Measurements from ENCODE around the gene IBA57. TPM values are rescaled to one million over a fixed set of nuclear protein-coding genes. Genes with fewer than 3 reads are reported as not detected.
A peak's percentile ranks its signal among the peaks of the same experiment; 100 is the strongest.

The IBA57 gene
- total RNA-seq (ENCODE audit: unreplicated experiment), result 7.7 TPM
- long read RNA-seq, full-length matches to known transcripts, result 3 of 5 reads
- long read RNA-seq, partial matches to known transcripts, result 1 of 5 reads
- long read RNA-seq, other reads (novel, unspliced or antisense), result 1 of 5 reads

- Mint-ChIP-seq H3K9me3 (ENCODE audit: unreplicated experiment) (peaks cover 10% of the 10 kb centered on the region), H3K27me3 (ENCODE audit: unreplicated experiment) (peaks cover 14% of the 10 kb centered on the region)
Observed at GRCh38 chr1:228165372-228166169, at the start of gene IBA57. IBA57 (plus strand) TSS chr1:228165804; CDS start chr1:228165817, 13 bp downstream.

GRCh38 chr1:228117335-228117734 lies 48.3 kb upstream of the IBA57 start:
- Mint-ChIP-seq H3K4me1 (ENCODE audit: low read depth, unreplicated experiment) (no peaks in the 10 kb centered on the region), H3K4me3 (ENCODE audit: unreplicated experiment) (no peak overlapping the region), H3K27ac (ENCODE audit: unreplicated experiment) (no peak overlapping the region), H3K36me3 (ENCODE audit: unreplicated experiment) (peaks cover 8% of the 10 kb centered on the region), H3K27me3 (ENCODE audit: unreplicated experiment) (no peaks in the 10 kb centered on the region), H3K9me3 (ENCODE audit: unreplicated experiment) (peaks cover 2% of the 10 kb centered on the region)
- DNase-seq, result no peak
- no peak for TF ChIP-seq CTCF (IDR thresholded peaks at IDR 0.05; ENCODE audit: partially characterized antibody, unreplicated experiment)

More at GRCh38 chr1:228165372-228166169, at the start of gene IBA57:
- H3K27ac Mint-ChIP-seq (ENCODE audit: unreplicated experiment), result peak within 1 kb of the TSS; percentile 93
- H3K36me3 Mint-ChIP-seq (ENCODE audit: unreplicated experiment), result no peaks in the 10 kb centered on the region
- peak; percentile 92 for TF ChIP-seq CTCF (IDR thresholded peaks at IDR 0.05; ENCODE audit: partially characterized antibody, unreplicated experiment)
- peak within 1 kb of the TSS; percentile 86 for H3K4me3 Mint-ChIP-seq (ENCODE audit: unreplicated experiment)
- H3K4me1 Mint-ChIP-seq (ENCODE audit: low read depth, unreplicated experiment), result peaks cover 9% of the 10 kb centered on the region
- peak; percentile 99 for DNase-seq

- Mint-ChIP-seq H3K36me3 (ENCODE audit: unreplicated experiment) (peaks cover 8% of the 10 kb centered on the region), H3K27ac (ENCODE audit: unreplicated experiment) (no peak overlapping the region), H3K4me3 (ENCODE audit: unreplicated experiment) (no peak overlapping the region), H3K27me3 (ENCODE audit: unreplicated experiment) (no peaks in the 10 kb centered on the region), H3K4me1 (ENCODE audit: low read depth, unreplicated experiment) (no peaks in the 10 kb centered on the region), H3K9me3 (ENCODE audit: unreplicated experiment) (peaks cover 2% of the 10 kb centered on the region)
- no peak for TF ChIP-seq CTCF (IDR thresholded peaks at IDR 0.05; ENCODE audit: partially characterized antibody, unreplicated experiment)
- no peak for DNase-seq
Observed at GRCh38 chr1:228118040-228118439, 47.6 kb upstream of the IBA57 start.

GRCh38 chr1:228120351-228120750 lies 45.3 kb upstream of the IBA57 start:
- peaks cover 8% of the 10 kb centered on the region for H3K36me3 Mint-ChIP-seq (ENCODE audit: unreplicated experiment)
- no peaks in the 10 kb centered on the region for H3K27me3 Mint-ChIP-seq (ENCODE audit: unreplicated experiment)
- H3K4me1 Mint-ChIP-seq (ENCODE audit: low read depth, unreplicated experiment), result no peaks in the 10 kb centered on the region
- H3K4me3 Mint-ChIP-seq (ENCODE audit: unreplicated experiment), result no peak overlapping the region
- no peak overlapping the region for H3K27ac Mint-ChIP-seq (ENCODE audit: unreplicated experiment)
- no peak for TF ChIP-seq CTCF (IDR thresholded peaks at IDR 0.05; ENCODE audit: partially characterized antibody, unreplicated experiment)
- H3K9me3 Mint-ChIP-seq (ENCODE audit: unreplicated experiment), result peaks cover 2% of the 10 kb centered on the region
- no peak for DNase-seq

Data from glutamatergic neuron (in vitro differentiated cells).